ENCODE results near the gene GRB10. TPM values are rescaled to one million over a fixed set of nuclear protein-coding genes. Genes with fewer than 3 reads are reported as not detected.

GRB10 gene
- polyA plus RNA-seq, 3 donors = 1.3 to 3.1 (median 1.5) TPM

DNA sequence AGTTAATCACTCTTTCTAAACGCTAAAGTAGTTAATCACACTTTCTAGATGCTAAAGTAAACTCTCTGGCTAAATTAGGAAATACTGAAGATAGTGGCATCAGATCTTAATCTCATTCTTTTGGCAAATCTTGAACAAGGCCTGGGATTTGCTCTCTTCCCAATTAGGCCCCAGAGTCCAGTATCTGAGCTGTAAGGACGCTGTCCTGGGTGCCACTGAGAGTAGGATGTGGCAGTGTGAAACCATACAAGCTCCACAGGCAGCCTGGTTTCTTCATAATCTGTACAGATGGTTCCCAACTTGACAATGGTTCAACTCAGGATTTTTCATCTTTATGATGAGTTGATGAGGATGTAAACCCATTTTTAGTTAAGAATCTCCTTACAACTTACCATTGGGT lies 36.9 kb downstream of the GRB10 start:
- Histone ChIP-seq H3K9me3 (replicated peaks in 1 of 2; ENCODE audit: control insufficient read depth in 1 of 2, insufficient read depth in 1 of 2, low read length in 2 of 2) (no peaks in the 10 kb centered on the region), H3K9ac (ENCODE audit: insufficient read depth, low read length, poor library complexity, severe bottlenecking) (no peak overlapping the region), H3K27ac (ENCODE audit: low read depth in 1 of 2, low read length in 2 of 2) (no peak overlapping the region), H3K4me3 (replicated peaks in 1 of 3; ENCODE audit: low read depth in 2 of 3, low read length in 3 of 3) (no peak overlapping the region), H3K27me3 (ENCODE audit: control insufficient read depth in 2 of 2, insufficient read depth in 2 of 2, low read length in 2 of 2) (no peaks in the 10 kb centered on the region), H4K20me1 (ENCODE audit: insufficient read depth, low read length) (no peaks in the 10 kb centered on the region), H3K4me1 (ENCODE audit: control insufficient read depth in 1 of 2, insufficient read depth in 2 of 2, low read length in 2 of 2) (no peaks in the 10 kb centered on the region), H2AFZ (ENCODE audit: insufficient read depth, low read depth, low read length, poor library complexity, severe bottlenecking) (no peak overlapping the region), H3K36me3 (replicated peaks in 1 of 2; ENCODE audit: control insufficient read depth in 1 of 2, insufficient read depth in 2 of 2, low read length in 2 of 2) (no peaks in the 10 kb centered on the region), H3K4me2 (replicated peaks; ENCODE audit: extremely low read depth, low read length, poor library complexity, severe bottlenecking) (no peak overlapping the region), H3K79me2 (ENCODE audit: insufficient read depth, low read length) (no peaks in the 10 kb centered on the region)
- Mint-ChIP-seq H3K27ac (no peak overlapping the region), H3K27me3 (ENCODE audit: low read depth in 3 of 3) (no peaks in the 10 kb centered on the region), H3K4me1 (peaks cover 17% of the 10 kb centered on the region), H3K4me3 (no peak overlapping the region), H3K9me3 (peaks cover 0 to 1% (median 0%) of the 10 kb centered on the region in 7 donors), H3K36me3 (no peaks in the 10 kb centered on the region)
- TF ChIP-seq CTCF (IDR thresholded peaks at IDR 0.05) = no peak
- DNase-seq = no peak
- intact Hi-C loops (cut with micrococcal nuclease) = no loop called here
- no CpG with 5 or more reads among the region's 2 CpGs for WGBS (ENCODE audit: insufficient coverage)

DNA sequence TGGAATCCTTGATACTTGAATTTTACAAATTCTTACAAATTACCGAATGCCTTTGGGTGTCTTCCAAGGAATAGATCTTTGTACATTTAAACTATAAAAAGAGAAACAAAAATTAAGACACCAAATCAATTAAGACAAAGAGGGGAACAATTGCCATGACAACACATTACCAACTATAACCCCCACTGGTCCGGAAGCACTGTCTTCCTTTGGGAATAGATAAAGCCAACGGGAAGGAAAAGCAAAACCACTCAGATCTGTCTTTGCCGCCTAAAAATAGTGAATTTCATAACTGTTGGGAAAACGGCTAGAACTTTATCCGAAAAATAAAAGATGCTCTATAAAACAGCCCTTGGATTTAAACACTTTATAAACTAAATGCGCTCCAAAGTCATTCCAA lies 37.4 kb downstream of the GRB10 start:
- Mint-ChIP-seq H3K9me3 (peaks cover 0 to 1% (median 0%) of the 10 kb centered on the region in 7 donors), H3K36me3 (no peaks in the 10 kb centered on the region), H3K4me3 (no peak overlapping the region), H3K4me1 (peaks cover 17% of the 10 kb centered on the region), H3K27me3 (ENCODE audit: low read depth in 3 of 3) (no peaks in the 10 kb centered on the region), H3K27ac (no peak overlapping the region)
- Histone ChIP-seq H3K36me3 (replicated peaks in 1 of 2; ENCODE audit: control insufficient read depth in 1 of 2, insufficient read depth in 2 of 2, low read length in 2 of 2) (no peaks in the 10 kb centered on the region), H3K4me2 (replicated peaks; ENCODE audit: extremely low read depth, low read length, poor library complexity, severe bottlenecking) (no peak overlapping the region), H3K4me3 (replicated peaks in 1 of 3; ENCODE audit: low read depth in 2 of 3, low read length in 3 of 3) (no peak overlapping the region), H3K9me3 (replicated peaks in 1 of 2; ENCODE audit: control insufficient read depth in 1 of 2, insufficient read depth in 1 of 2, low read length in 2 of 2) (no peaks in the 10 kb centered on the region), H3K79me2 (ENCODE audit: insufficient read depth, low read length) (no peaks in the 10 kb centered on the region), H3K4me1 (ENCODE audit: control insufficient read depth in 1 of 2, insufficient read depth in 2 of 2, low read length in 2 of 2) (no peaks in the 10 kb centered on the region), H4K20me1 (ENCODE audit: insufficient read depth, low read length) (no peaks in the 10 kb centered on the region), H2AFZ (ENCODE audit: insufficient read depth, low read depth, low read length, poor library complexity, severe bottlenecking) (no peak overlapping the region), H3K9ac (ENCODE audit: insufficient read depth, low read length, poor library complexity, severe bottlenecking) (no peak overlapping the region), H3K27ac (ENCODE audit: low read depth in 1 of 2, low read length in 2 of 2) (no peak overlapping the region), H3K27me3 (ENCODE audit: control insufficient read depth in 2 of 2, insufficient read depth in 2 of 2, low read length in 2 of 2) (no peaks in the 10 kb centered on the region)
- no peak for TF ChIP-seq CTCF (IDR thresholded peaks at IDR 0.05)
- no peak for DNase-seq
- intact Hi-C loops (cut with micrococcal nuclease) = no loop called here
- 20% methylated on average over 1 of the region's 7 CpGs for WGBS (ENCODE audit: insufficient coverage)

Data from CD14-positive monocyte (primary cell).